Measurements from ENCODE around the gene WDPCP. TPM values are rescaled to one million over a fixed set of nuclear protein-coding genes. Genes with fewer than 3 reads are reported as not detected.
"Not testable (repeated sequence)": the region's sequence is repeated elsewhere in the genome, so short reads cannot be mapped to it uniquely, and the experiment has no call there.

The WDPCP gene
- total RNA-seq, 1 donor from 2014 or later, result 8.9 TPM

GRCh38 chr2:63074399-63074798 lies 513.9 kb downstream of the WDPCP start:
- H3K27me3 Mint-ChIP-seq; H3K4me3 Mint-ChIP-seq; H3K9me3 Mint-ChIP-seq; H3K4me1 Mint-ChIP-seq; H3K27ac Mint-ChIP-seq; H3K36me3 Mint-ChIP-seq (ENCODE audit: low read depth); intact Hi-C loops (cut with micrococcal nuclease); DNase-seq: not testable (repeated sequence)

- Mint-ChIP-seq H3K4me3 (no peak overlapping the region), H3K9me3 (no peaks in the 10 kb centered on the region), H3K27me3 (peaks cover 4% of the 10 kb centered on the region), H3K4me1 (no peaks in the 10 kb centered on the region), H3K36me3 (ENCODE audit: low read depth) (no peaks in the 10 kb centered on the region), H3K27ac (no peak overlapping the region)
- intact Hi-C loops (cut with micrococcal nuclease), result no loop called here
- DNase-seq, result no peak
Measured at GRCh38 chr2:63073994-63074393, 514.3 kb downstream of the WDPCP start.

GRCh38 chr2:63071664-63072063 lies 516.6 kb downstream of the WDPCP start:
- Mint-ChIP-seq H3K4me3 (no peak overlapping the region), H3K27ac (no peak overlapping the region), H3K27me3 (peaks cover 11% of the 10 kb centered on the region), H3K9me3 (no peaks in the 10 kb centered on the region), H3K4me1 (no peaks in the 10 kb centered on the region), H3K36me3 (ENCODE audit: low read depth) (no peaks in the 10 kb centered on the region)
- intact Hi-C loops (cut with micrococcal nuclease), result no loop called here
- DNase-seq, result no peak

Other genes with a start within 250 kb of the WDPCP start
- 195 and 208 TPM in 2 replicates for gene MDH1, start 486 bp upstream of the WDPCP start, total RNA-seq

Data from activated CD4-positive, alpha-beta T cell treated with anti-CD3 and anti-CD28 coated beads, Interleukin-2, amount 10 ng/mL, durations not matched to agents 24 days and 14 days (primary cell).